Activated T-cell treated with anti-CD3 and anti-CD28 coated beads, Interleukin-2, amount 50 U/mL, for 4 hours (primary cell): ENCODE measurements around the gene GJA4. TPM values are rescaled to one million over a fixed set of nuclear protein-coding genes. Genes with fewer than 3 reads are reported as not detected.

Experiments used
- ATAC-seq, 2 donors: fragments of 200-7000 bp; cut with Tn5 transposase; one replicate each; pipeline ENCODE4 v1.10.0; 2021
- DNase-seq: peaks from one replicate; pipeline ENCODE4 v3.0.0-alpha.2; 2020
- H3K27me3 Mint-ChIP-seq: one replicate; pipeline ENCODE4 v1.8.0; 2021; ENCODE audit warnings: low read depth, mixed read lengths
- H3K36me3 Mint-ChIP-seq: one replicate; pipeline ENCODE4 v1.8.0; 2022; ENCODE audit warnings: mixed read lengths; ENCODE audit not compliant: insufficient read depth
- H3K4me1 Mint-ChIP-seq: one replicate; pipeline ENCODE4 v1.8.0; 2021; ENCODE audit warnings: low read depth, mixed read lengths
- H3K4me3 Mint-ChIP-seq: one replicate; pipeline ENCODE4 v1.8.0; 2021; ENCODE audit warnings: mild to moderate bottlenecking, moderate library complexity, mixed read lengths
- H3K9me3 Mint-ChIP-seq: one replicate; pipeline ENCODE4 v1.8.0; 2021; ENCODE audit warnings: mixed read lengths
- total RNA-seq, 3 donors: library from RNA; stranded (reverse); gene quantifications; one replicate each; pipeline ENCODE4 v1.2.1, GENCODE V29; 2021

Gene GJA4
- total RNA-seq, 3 donors from 2014 or later = 0.51 TPM; not detected in 2

GRCh38 chr1:34825455-34826091, 32.8 kb downstream of the GJA4 start:
- peaks cover 3% of the 10 kb centered on the region for H3K9me3 Mint-ChIP-seq
- DNase-seq = no peak
- H3K36me3 Mint-ChIP-seq = peaks cover 3% of the 10 kb centered on the region
- no peaks in the 10 kb centered on the region for H3K4me1 Mint-ChIP-seq
- H3K4me3 Mint-ChIP-seq = no peak overlapping the region
- ATAC-seq = no peak
- no peaks in the 10 kb centered on the region for H3K27me3 Mint-ChIP-seq

GRCh38 chr1:34827341-34827941, 34.6 kb downstream of the GJA4 start:
- H3K36me3 Mint-ChIP-seq = peaks cover 3% of the 10 kb centered on the region
- ATAC-seq (no peak), DNase-seq (no peak)
- peaks cover 3% of the 10 kb centered on the region for H3K9me3 Mint-ChIP-seq
- no peaks in the 10 kb centered on the region for H3K4me1 Mint-ChIP-seq
- H3K4me3 Mint-ChIP-seq = no peak overlapping the region
- no peaks in the 10 kb centered on the region for H3K27me3 Mint-ChIP-seq

GRCh38 chr1:34828611-34829010, 35.8 kb downstream of the GJA4 start:
- Mint-ChIP-seq H3K36me3 (peaks cover 8% of the 10 kb centered on the region), H3K4me3 (no peak overlapping the region), H3K9me3 (peaks cover 3% of the 10 kb centered on the region), H3K27me3 (no peaks in the 10 kb centered on the region), H3K4me1 (no peaks in the 10 kb centered on the region)
- no peak for DNase-seq
- no peak for ATAC-seq

GRCh38 chr1:34829250-34829649, 36.5 kb downstream of the GJA4 start:
- DNase-seq = no peak
- no peak for ATAC-seq
- Mint-ChIP-seq H3K36me3 (peaks cover 5% of the 10 kb centered on the region), H3K9me3 (no peaks in the 10 kb centered on the region), H3K4me3 (no peak overlapping the region), H3K27me3 (no peaks in the 10 kb centered on the region), H3K4me1 (no peaks in the 10 kb centered on the region)

GRCh38 chr1:34831721-34832246, 39.0 kb downstream of the GJA4 start:
- no peak for DNase-seq
- Mint-ChIP-seq H3K9me3 (no peaks in the 10 kb centered on the region), H3K4me3 (no peak overlapping the region), H3K4me1 (no peaks in the 10 kb centered on the region), H3K27me3 (no peaks in the 10 kb centered on the region), H3K36me3 (peaks cover 5% of the 10 kb centered on the region)
- ATAC-seq = no peak

- no peak overlapping the region for H3K4me3 Mint-ChIP-seq
- H3K4me1 Mint-ChIP-seq = no peaks in the 10 kb centered on the region
- H3K27me3 Mint-ChIP-seq = no peaks in the 10 kb centered on the region
- ATAC-seq (no peak), DNase-seq (no peak)
- H3K36me3 Mint-ChIP-seq = peaks cover 5% of the 10 kb centered on the region
- H3K9me3 Mint-ChIP-seq = no peaks in the 10 kb centered on the region
These were observed 40.9 kb downstream of the GJA4 start for GRCh38 chr1:34833711-34834110.

- H3K9me3 Mint-ChIP-seq = no peaks in the 10 kb centered on the region
- ATAC-seq (no peak), DNase-seq (no peak)
- no peak overlapping the region for H3K4me3 Mint-ChIP-seq
- peaks cover 11% of the 10 kb centered on the region for H3K4me1 Mint-ChIP-seq
- H3K36me3 Mint-ChIP-seq = no peaks in the 10 kb centered on the region
- no peaks in the 10 kb centered on the region for H3K27me3 Mint-ChIP-seq
These were observed 46.9 kb downstream of the GJA4 start for GRCh38 chr1:34839526-34840305.

GRCh38 chr1:34840426-34840825, 47.6 kb downstream of the GJA4 start:
- H3K4me1 Mint-ChIP-seq = peaks cover 11% of the 10 kb centered on the region
- H3K36me3 Mint-ChIP-seq = no peaks in the 10 kb centered on the region
- ATAC-seq = no peak
- H3K9me3 Mint-ChIP-seq = no peaks in the 10 kb centered on the region
- H3K4me3 Mint-ChIP-seq = no peak overlapping the region
- no peak for DNase-seq
- no peaks in the 10 kb centered on the region for H3K27me3 Mint-ChIP-seq

GRCh38 chr1:34842073-34842472, 49.3 kb downstream of the GJA4 start:
- Mint-ChIP-seq H3K4me1 (peaks cover 11% of the 10 kb centered on the region), H3K9me3 (no peaks in the 10 kb centered on the region), H3K27me3 (no peaks in the 10 kb centered on the region), H3K4me3 (no peak overlapping the region), H3K36me3 (no peaks in the 10 kb centered on the region)
- DNase-seq = no peak
- ATAC-seq = no peak

GRCh38 chr1:34842952-34843371, 50.2 kb downstream of the GJA4 start:
- Mint-ChIP-seq H3K9me3 (no peaks in the 10 kb centered on the region), H3K4me3 (no peak overlapping the region), H3K27me3 (no peaks in the 10 kb centered on the region), H3K4me1 (peaks cover 11% of the 10 kb centered on the region), H3K36me3 (no peaks in the 10 kb centered on the region)
- ATAC-seq = no peak
- DNase-seq = no peak

- H3K4me1 Mint-ChIP-seq = peaks cover 11% of the 10 kb centered on the region
- H3K9me3 Mint-ChIP-seq = no peaks in the 10 kb centered on the region
- DNase-seq (no peak), ATAC-seq (no peak)
- H3K4me3 Mint-ChIP-seq = no peak overlapping the region
- peaks cover 3% of the 10 kb centered on the region for H3K36me3 Mint-ChIP-seq
- H3K27me3 Mint-ChIP-seq = no peaks in the 10 kb centered on the region
These were observed 50.8 kb downstream of the GJA4 start for GRCh38 chr1:34843392-34844251.

GRCh38 chr1:34844252-34844634, 51.4 kb downstream of the GJA4 start:
- Mint-ChIP-seq H3K27me3 (no peaks in the 10 kb centered on the region), H3K9me3 (no peaks in the 10 kb centered on the region), H3K4me3 (no peak overlapping the region), H3K4me1 (peaks cover 11% of the 10 kb centered on the region), H3K36me3 (peaks cover 9% of the 10 kb centered on the region)
- DNase-seq = no peak
- ATAC-seq = no peak
